Measurements from ENCODE around the gene XG.
A peak's percentile ranks its signal among the peaks of the same experiment; 100 is the strongest.

The XG gene

DNA sequence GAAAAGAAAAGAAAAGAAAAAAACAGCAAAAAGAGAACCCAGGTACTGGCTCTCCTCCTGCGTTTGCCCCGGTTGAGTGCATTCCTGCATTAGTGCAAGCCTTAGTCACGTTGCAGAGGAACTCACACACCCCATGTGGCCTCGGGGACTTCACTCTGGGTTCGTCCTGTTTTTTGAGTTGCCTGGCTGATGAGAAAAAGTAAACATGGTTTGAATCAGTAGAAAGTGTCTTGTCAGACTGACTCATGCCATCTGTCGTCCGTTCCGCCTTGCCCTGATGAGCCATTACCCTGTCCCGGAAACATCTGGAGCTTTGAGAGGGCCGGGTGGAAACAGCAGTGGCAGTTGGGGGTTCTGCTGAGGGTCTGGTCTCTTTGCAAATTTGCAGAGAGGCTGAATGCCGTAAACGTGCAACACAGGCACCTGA, 44.5 kb upstream of the XG start:
- TF ChIP-seq CREB5 (CRISPR knock-in tag; IDR thresholded peaks at IDR 0.05; ENCODE audit: low read depth) (no peak), ZNF70 (CRISPR knock-in tag; IDR thresholded peaks at IDR 0.05) (no peak), GLIS3 (CRISPR knock-in tag; IDR thresholded peaks at IDR 0.05) (no peak), OSR1 (CRISPR knock-in tag; IDR thresholded peaks at IDR 0.05) (no peak), CSDC2 (CRISPR knock-in tag; IDR thresholded peaks at IDR 0.05) (no peak), TSHZ2 (CRISPR knock-in tag; IDR thresholded peaks at IDR 0.05) (no peak), RARB (CRISPR knock-in tag; IDR thresholded peaks at IDR 0.05) (no peak), SNAI2 (CRISPR knock-in tag; IDR thresholded peaks at IDR 0.05) (no peak)
- TF ChIP-seq, protein P1, sequence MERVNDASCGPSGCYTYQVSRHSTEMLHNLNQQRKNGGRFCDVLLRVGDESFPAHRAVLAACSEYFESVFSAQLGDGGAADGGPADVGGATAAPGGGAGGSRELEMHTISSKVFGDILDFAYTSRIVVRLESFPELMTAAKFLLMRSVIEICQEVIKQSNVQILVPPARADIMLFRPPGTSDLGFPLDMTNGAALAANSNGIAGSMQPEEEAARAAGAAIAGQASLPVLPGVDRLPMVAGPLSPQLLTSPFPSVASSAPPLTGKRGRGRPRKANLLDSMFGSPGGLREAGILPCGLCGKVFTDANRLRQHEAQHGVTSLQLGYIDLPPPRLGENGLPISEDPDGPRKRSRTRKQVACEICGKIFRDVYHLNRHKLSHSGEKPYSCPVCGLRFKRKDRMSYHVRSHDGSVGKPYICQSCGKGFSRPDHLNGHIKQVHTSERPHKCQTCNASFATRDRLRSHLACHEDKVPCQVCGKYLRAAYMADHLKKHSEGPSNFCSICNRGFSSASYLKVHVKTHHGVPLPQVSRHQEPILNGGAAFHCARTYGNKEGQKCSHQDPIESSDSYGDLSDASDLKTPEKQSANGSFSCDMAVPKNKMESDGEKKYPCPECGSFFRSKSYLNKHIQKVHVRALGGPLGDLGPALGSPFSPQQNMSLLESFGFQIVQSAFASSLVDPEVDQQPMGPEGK (CRISPR knock-in tag; IDR thresholded peaks at IDR 0.05; ENCODE audit: borderline replicate concordance) = no peak
- peak; percentile 73 for ATAC-seq

- ATAC-seq = no peak
- no peak for TF ChIP-seq TCF4 (CRISPR knock-in tag; IDR thresholded peaks at IDR 0.05; ENCODE audit: borderline replicate concordance)
- TF ChIP-seq BACH2 (CRISPR knock-in tag; IDR thresholded peaks at IDR 0.05; ENCODE audit: borderline replicate concordance) = no peak
- no peak for TF ChIP-seq ESRRG (CRISPR knock-in tag; IDR thresholded peaks at IDR 0.05)
- TF ChIP-seq ZNF565 (CRISPR knock-in tag; conservative IDR thresholded peaks at IDR 0.05; ENCODE audit: low read depth) = no peak
- no peak for TF ChIP-seq ZNF70 (CRISPR knock-in tag; IDR thresholded peaks at IDR 0.05)
- no peak for TF ChIP-seq TSHZ2 (CRISPR knock-in tag; IDR thresholded peaks at IDR 0.05)
- no peak for TF ChIP-seq POU6F1 (CRISPR knock-in tag; IDR thresholded peaks at IDR 0.05; ENCODE audit: borderline replicate concordance, low read depth)
- no peak for TF ChIP-seq CREB5 (CRISPR knock-in tag; IDR thresholded peaks at IDR 0.05; ENCODE audit: low read depth)
- TF ChIP-seq SNAI2 (CRISPR knock-in tag; IDR thresholded peaks at IDR 0.05) = no peak
- TF ChIP-seq, protein P1 (CRISPR knock-in tag; IDR thresholded peaks at IDR 0.05; ENCODE audit: borderline replicate concordance) = no peak
- TF ChIP-seq ZC3H10 (CRISPR knock-in tag; IDR thresholded peaks at IDR 0.05) = no peak
- TF ChIP-seq OSR1 (CRISPR knock-in tag; IDR thresholded peaks at IDR 0.05) = no peak
- no peak for TF ChIP-seq ZNF8 (CRISPR knock-in tag; IDR thresholded peaks at IDR 0.05)
These were observed 43.8 kb upstream of the XG start for GRCh38 chrX:2708021-2708420.

Data from SK-N-SH treated with all-trans-retinoic acid at 6 μM for 48 hours (cell line).